Bronchial epithelial cell (primary cell): ENCODE measurements around the gene NAP1L4. TPM values are rescaled to one million over a fixed set of nuclear protein-coding genes. Genes with fewer than 3 reads are reported as not detected.

Experiments used
- DNase-seq: peaks from one replicate; pipeline ENCODE4 v3.0.0-alpha.2; 2010; ENCODE audit warnings: low read depth
- FAIRE-seq: peaks from 2 replicates; lab custom pipeline; 2011; peaks lifted over from hg19 to GRCh38; lab: Jason Lieb, UNC
- H3K27me3 ChIP-seq: 2 replicates; pipeline ENCODE4 v1.5.1; 2011; ENCODE audit warnings: low read length; ENCODE audit not compliant: control insufficient read depth, insufficient read depth
- H3K36me3 ChIP-seq: 2 replicates; pipeline ENCODE4 v1.5.1; 2011; ENCODE audit warnings: low read length; ENCODE audit not compliant: control insufficient read depth, insufficient read depth
- H3K4me3 ChIP-seq: 2 replicates; pipeline ENCODE4 v1.5.1; 2011; ENCODE audit warnings: mild to moderate bottlenecking, low read depth, low read length, control low read depth
- total RNA-seq: library from RNA; depleted of rRNA; stranded (reverse); fragments of >200 nt; gene quantifications from 2 replicates; pipeline ENCODE4 v1.2.1, GENCODE V29; 2014
- TF ChIP-seq, protein P1 (sequence below): IDR thresholded peaks from 2 replicates; pipeline ENCODE4 v1.5.1; 2011; ENCODE audit warnings: mild to moderate bottlenecking, moderate library complexity, low read length, control low read depth, inconsistent platforms; ENCODE audit not compliant: insufficient read depth, severe bottlenecking

The NAP1L4 gene
- total RNA-seq, 1 donor from 2014 or later: 101 TPM

DNA sequence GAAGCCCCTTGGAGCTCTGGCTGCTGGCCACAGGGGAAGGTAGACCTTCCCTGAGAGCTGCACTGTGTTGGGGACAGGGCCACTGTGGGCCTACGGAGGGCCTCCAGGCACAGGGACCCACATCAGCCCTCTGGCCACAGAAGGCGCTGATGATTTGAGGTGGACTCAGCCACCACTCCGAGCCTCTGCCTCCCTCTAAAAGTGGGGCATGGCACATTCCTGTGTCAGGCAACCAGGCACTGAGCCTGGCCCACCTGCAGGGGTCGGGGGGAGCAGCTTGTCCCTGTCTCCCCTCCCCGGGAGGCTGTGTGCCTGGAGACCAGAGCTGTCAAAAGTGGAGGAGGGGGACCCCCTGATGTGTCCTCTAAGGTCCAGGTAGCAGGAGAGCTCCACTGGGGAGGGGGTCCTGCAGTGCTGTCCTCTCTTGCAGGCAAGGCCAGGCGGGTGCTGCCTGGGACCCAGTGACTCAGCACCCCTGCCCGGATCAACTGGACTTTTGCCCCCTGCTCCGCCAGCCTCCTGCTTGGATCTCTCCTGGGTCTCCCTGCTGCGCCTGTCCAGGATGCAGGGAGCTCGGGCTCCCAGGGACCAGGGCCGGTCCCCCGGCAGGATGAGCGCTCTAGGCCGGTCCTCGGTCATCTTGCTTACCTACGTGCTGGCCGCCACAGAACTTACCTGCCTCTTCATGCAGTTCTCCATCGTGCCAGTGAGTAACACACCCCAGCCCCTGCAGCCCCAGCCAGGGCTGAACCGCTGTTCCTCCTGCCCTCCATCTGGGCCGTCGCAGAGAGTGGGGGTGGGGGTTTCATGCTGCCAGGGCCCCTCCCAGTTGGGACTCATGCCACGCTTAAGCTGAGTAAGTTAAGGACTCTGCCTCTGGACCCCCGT lies 89.1 kb downstream of the NAP1L4 start:
- FAIRE-seq: no peak
- H3K27me3 ChIP-seq: no peaks in the 10 kb centered on the region
- TF ChIP-seq, protein P1, sequence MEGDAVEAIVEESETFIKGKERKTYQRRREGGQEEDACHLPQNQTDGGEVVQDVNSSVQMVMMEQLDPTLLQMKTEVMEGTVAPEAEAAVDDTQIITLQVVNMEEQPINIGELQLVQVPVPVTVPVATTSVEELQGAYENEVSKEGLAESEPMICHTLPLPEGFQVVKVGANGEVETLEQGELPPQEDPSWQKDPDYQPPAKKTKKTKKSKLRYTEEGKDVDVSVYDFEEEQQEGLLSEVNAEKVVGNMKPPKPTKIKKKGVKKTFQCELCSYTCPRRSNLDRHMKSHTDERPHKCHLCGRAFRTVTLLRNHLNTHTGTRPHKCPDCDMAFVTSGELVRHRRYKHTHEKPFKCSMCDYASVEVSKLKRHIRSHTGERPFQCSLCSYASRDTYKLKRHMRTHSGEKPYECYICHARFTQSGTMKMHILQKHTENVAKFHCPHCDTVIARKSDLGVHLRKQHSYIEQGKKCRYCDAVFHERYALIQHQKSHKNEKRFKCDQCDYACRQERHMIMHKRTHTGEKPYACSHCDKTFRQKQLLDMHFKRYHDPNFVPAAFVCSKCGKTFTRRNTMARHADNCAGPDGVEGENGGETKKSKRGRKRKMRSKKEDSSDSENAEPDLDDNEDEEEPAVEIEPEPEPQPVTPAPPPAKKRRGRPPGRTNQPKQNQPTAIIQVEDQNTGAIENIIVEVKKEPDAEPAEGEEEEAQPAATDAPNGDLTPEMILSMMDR: no peak
- peak overlapping the region; percentile 64 for H3K4me3 ChIP-seq
- H3K36me3 ChIP-seq: peaks cover 2% of the 10 kb centered on the region
- no peak for DNase-seq

DNA sequence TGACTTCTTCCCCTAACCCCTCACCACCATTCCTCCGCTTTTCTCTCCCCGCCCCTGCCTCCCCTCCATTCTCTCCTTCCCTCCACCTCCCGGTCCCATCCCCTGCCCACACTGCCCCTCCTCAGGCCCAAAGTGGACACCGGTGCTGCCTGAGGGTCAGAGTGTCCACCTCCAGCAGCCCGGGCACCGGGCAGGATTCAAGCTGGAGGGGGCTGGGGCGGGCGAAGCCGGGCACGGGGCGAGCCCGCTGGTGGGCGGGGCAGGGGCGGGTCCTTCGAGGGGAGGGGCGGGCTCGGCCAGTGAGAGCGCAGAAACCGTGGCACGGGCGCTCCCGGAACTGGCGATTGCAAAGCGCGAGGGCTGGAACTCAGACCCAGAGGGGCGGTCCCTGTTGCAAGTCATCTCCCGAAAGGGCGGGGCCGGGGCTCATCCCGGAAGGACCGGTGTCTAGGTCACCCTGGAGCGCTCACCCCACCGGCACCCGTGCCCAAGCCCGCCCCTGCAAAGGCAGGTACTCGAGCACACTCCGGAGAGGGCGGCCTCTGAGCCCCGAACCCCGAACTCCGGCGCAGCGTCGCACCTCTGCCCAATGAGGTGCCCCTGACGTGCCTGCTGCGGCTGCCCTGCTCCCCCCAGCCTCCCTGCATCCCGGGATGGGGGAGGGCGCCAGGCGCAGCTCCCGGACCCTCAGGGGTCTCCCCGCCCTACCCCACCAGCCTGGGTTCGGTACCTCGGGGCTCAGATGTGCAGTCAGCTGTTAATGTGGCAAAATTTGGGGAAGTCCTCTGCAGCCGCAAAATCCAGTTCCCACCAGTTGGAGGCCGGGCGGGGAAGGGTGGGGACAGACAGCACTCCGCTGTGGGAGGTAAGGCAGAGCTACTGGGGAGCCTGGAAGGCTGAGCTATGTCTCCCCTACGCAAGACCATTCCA lies 90.0 kb downstream of the NAP1L4 start:
- no peaks in the 10 kb centered on the region for H3K27me3 ChIP-seq
- peak overlapping the region; percentile 64 for H3K4me3 ChIP-seq
- TF ChIP-seq, protein P1: no peak
- DNase-seq (peak; percentile 79), FAIRE-seq (no peak)
- peaks cover 2% of the 10 kb centered on the region for H3K36me3 ChIP-seq

DNA sequence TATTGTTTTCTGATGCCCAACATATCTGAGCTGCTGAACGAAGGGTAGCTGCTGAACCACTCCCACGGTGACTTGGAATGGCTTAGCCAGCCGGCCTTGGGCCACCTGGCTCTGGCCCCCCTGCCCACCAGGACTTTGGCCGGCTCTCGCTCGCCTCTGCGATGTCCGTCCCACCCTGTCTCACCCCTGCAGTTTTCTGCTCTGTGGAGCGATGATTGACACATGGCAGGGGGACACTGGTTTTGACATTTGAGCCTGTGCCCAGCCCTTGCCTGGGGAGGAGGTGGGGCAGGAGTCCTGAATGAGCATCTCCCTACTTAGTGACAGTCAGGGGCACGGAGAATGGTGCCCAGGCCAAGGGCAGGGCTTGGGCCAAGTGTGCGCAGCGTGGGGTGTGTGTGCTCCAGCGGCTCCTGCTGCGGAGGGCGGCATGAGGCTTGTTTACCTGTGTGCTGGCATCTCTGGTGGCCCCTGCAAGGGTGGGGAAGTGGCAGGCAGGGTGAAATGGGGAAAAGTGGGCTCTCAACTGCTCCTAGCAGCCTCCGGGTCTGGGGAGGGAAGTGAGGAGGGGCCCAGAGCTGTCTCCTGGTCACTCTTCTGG lies 90.8 kb downstream of the NAP1L4 start:
- TF ChIP-seq, protein P1: no peak
- peak overlapping the region; percentile 64 for H3K4me3 ChIP-seq
- FAIRE-seq (no peak), DNase-seq (no peak)
- peaks cover 2% of the 10 kb centered on the region for H3K36me3 ChIP-seq
- H3K27me3 ChIP-seq: no peaks in the 10 kb centered on the region

DNA sequence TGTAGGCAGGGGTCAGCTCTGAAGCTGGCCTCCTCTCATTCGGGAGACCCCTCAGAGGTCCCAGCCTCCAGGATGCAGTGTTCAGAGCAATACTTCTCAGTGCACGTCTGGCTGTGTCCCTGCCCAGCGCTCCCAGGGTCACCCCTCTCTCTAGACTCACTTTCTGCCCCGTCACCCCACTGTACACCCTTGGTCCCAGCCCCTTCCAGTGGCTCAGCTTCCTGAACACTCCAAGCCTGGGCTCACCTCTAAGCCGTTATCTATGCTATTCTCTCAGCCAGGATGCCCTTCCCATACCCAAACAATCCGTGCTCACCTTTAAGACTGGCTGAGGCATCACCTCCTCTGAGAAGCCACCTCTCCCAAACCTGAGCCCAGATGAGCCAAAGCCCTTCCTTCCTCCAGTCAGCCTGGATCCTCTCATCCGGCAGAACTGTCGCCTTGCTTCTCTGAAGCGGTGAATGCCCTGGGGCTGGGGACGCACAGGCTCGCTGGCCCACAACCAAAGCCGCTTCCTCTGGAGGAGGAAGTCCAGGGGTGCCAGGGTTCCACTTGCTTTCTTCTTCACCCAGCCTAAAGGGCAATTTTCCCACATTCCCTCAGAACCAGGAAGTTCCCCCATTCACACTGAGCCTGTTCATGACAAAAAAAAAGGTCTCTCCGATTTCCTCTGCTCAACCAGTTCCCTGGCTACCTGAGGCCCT lies 92.9 kb downstream of the NAP1L4 start:
- no peak overlapping the region for H3K4me3 ChIP-seq
- no peak for DNase-seq
- TF ChIP-seq, protein P1: no peak
- FAIRE-seq: no peak
- H3K36me3 ChIP-seq: no peaks in the 10 kb centered on the region
- H3K27me3 ChIP-seq: no peaks in the 10 kb centered on the region

DNA sequence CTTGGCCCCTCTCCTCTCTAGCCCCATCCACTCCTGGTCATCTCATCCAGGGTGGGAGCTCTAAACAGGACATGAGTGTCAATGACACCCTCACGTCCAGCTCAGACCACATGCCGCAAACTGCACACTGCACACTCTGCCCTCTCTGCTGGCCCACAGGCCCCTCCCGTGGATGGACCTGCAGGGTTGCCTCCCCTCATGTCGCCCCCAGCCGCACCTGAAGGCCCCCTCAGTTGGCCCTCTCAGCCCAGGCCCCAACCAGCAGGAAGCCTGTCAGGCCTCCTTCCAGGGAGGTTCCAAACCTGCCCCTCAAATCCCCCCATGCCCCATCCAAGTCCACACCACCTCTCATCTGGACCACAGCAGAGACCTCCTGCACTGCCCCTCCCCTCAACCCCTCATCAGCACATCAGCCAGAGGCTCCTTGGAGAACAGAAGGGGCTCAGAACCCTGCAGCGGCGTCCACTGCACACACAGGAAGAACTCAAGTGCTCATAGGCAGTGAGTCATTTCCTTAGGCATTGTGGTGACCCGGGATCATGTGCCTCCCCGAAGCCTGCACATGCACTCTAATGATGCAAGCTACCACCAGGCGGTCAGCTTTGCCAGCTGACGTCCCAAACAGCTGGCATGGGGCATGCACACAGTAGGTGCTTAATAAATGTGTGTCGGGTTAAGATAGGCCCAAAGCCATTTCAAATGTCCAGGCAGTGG lies 93.6 kb downstream of the NAP1L4 start:
- DNase-seq (peak; percentile 83), FAIRE-seq (no peak)
- Histone ChIP-seq H3K4me3 (no peak overlapping the region), H3K36me3 (no peaks in the 10 kb centered on the region), H3K27me3 (no peaks in the 10 kb centered on the region)
- TF ChIP-seq, protein P1: no peak
